IMR-90 (cell line): ENCODE results near the gene ANAPC7. TPM values are rescaled to one million over a fixed set of nuclear protein-coding genes. Genes with fewer than 3 reads are reported as not detected.

ENCODE experiments used
- ATAC-seq: fragments of 200-7000 bp; cut with Tn5 transposase; 2 replicates; pipeline ENCODE4 v1.9.1; 2020; ENCODE audit warnings: low read depth, mild to moderate bottlenecking, moderate library complexity
- BruUV-seq: library from RNA; stranded (reverse); fragments of 400-500 nt; replicated peaks from 2 replicates; lab custom pipeline; 2021; lab: Mats Ljungman, UMichigan
- CTCF ChIA-PET: fragments of 300-600 bp; formaldehyde crosslinking; extraction: SDS; loops from one replicate; lab custom pipeline; 2021; ENCODE audit warnings: antibody characterized with exemption; lab: Yijun Ruan, JAX
- POLR2A ChIA-PET: fragments of 300-600 bp; sonication (Branson Sonifier 250); formaldehyde crosslinking; loops from one replicate; lab custom pipeline; 2022; ENCODE audit warnings: antibody characterized with exemption; ENCODE audit not compliant: unreplicated experiment; lab: Charles Lee
- DNase-seq: peaks from one replicate; pipeline ENCODE4 v3.0.0; 2013
- H2AFZ ChIP-seq: replicated peaks from 2 replicates; pipeline ENCODE3; 2013; ENCODE audit warnings: low read length, mild to moderate bottlenecking; ENCODE audit not compliant: poor library complexity
- H2AK5ac ChIP-seq: 2 replicates; pipeline ENCODE4 v1.6.1; 2013; ENCODE audit warnings: low read depth, low read length, inconsistent platforms
- H2AK9ac ChIP-seq: replicated peaks from 2 replicates; pipeline ENCODE3; 2013; ENCODE audit warnings: mild to moderate bottlenecking, low read depth, low read length, moderate library complexity; ENCODE audit not compliant: poor library complexity
- H2BK120ac ChIP-seq: 2 replicates; pipeline ENCODE4 v1.6.1; 2013; ENCODE audit warnings: low read depth, low read length, inconsistent platforms
- H2BK15ac ChIP-seq: 3 replicates; pipeline ENCODE4 v1.6.1; 2013; ENCODE audit warnings: low read depth, low read length, inconsistent platforms
- H2BK20ac ChIP-seq: 2 replicates; pipeline ENCODE4 v1.6.1; 2013; ENCODE audit warnings: low read depth, mild to moderate bottlenecking, inconsistent platforms, low read length, moderate library complexity
- H2BK5ac ChIP-seq: 2 replicates; pipeline ENCODE4 v1.6.1; 2013; ENCODE audit warnings: mild to moderate bottlenecking, low read depth, low read length, inconsistent platforms; ENCODE audit not compliant: poor library complexity, severe bottlenecking
- H3K14ac ChIP-seq: replicated peaks from 2 replicates; pipeline ENCODE4 v1.6.1; 2013; ENCODE audit warnings: low read depth, low read length, inconsistent platforms
- H3K18ac ChIP-seq: 2 replicates; pipeline ENCODE4 v1.6.1; 2013; ENCODE audit warnings: low read depth, low read length, control low read depth
- H3K23ac ChIP-seq: 2 replicates; pipeline ENCODE4 v1.6.1; 2013; ENCODE audit warnings: low read depth, low read length, inconsistent platforms
- H3K27ac ChIP-seq: 2 replicates; pipeline ENCODE4 v1.5.1; 2013; ENCODE audit warnings: mild to moderate bottlenecking, control low read depth, low read length; ENCODE audit not compliant: insufficient read depth
- H3K27me3 ChIP-seq: 2 replicates; pipeline ENCODE4 v1.6.1; 2013; ENCODE audit warnings: low read length; ENCODE audit not compliant: control insufficient read depth, insufficient read depth
- H3K36me3 ChIP-seq: 2 replicates; pipeline ENCODE4 v1.6.1; 2013; ENCODE audit warnings: low read length, mixed read lengths; ENCODE audit not compliant: control insufficient read depth, insufficient read depth
- H3K4ac ChIP-seq: 2 replicates; pipeline ENCODE4 v1.6.1; 2013; ENCODE audit warnings: low read depth, low read length, inconsistent platforms
- H3K4me1 ChIP-seq: 2 replicates; pipeline ENCODE4 v1.6.1; 2013; ENCODE audit warnings: low read length, mixed read lengths; ENCODE audit not compliant: control insufficient read depth, insufficient read depth
- H3K4me2 ChIP-seq: 2 replicates; pipeline ENCODE4 v1.6.1; 2013; ENCODE audit warnings: low read depth, mild to moderate bottlenecking, control low read depth, low read length, moderate library complexity
- H3K4me3 ChIP-seq: 2 replicates; pipeline ENCODE4 v1.5.1; 2013; ENCODE audit warnings: low read depth, mild to moderate bottlenecking, control low read depth, low read length, moderate library complexity; ENCODE audit not compliant: insufficient read depth
- H3K56ac ChIP-seq: 2 replicates; pipeline ENCODE4 v1.6.1; 2013; ENCODE audit warnings: low read length, inconsistent platforms; ENCODE audit not compliant: insufficient read depth; ENCODE audit errors: extremely low read depth
- H3K79me1 ChIP-seq, 2 experiments: 2 replicates each; pipeline ENCODE4 v1.6.1; 2013; ENCODE audit warnings: low read length in 2 of 2, inconsistent platforms in 1 of 2, low read depth in 1 of 2
- H3K9ac ChIP-seq: 2 replicates; pipeline ENCODE4 v1.6.1; 2013; ENCODE audit warnings: low read depth, low read length, control low read depth
- H3K9me1 ChIP-seq: 2 replicates; pipeline ENCODE4 v1.6.1; 2013; ENCODE audit warnings: low read length, inconsistent platforms; ENCODE audit not compliant: insufficient read depth
- H3K9me3 ChIP-seq: 2 replicates; pipeline ENCODE4 v1.6.1; 2013; ENCODE audit warnings: low read length; ENCODE audit not compliant: control insufficient read depth, insufficient read depth
- H4K20me1 ChIP-seq: 2 replicates; pipeline ENCODE4 v1.6.1; 2013; ENCODE audit warnings: low read length, inconsistent platforms; ENCODE audit not compliant: insufficient read depth
- H4K5ac ChIP-seq: 2 replicates; pipeline ENCODE4 v1.6.1; 2013; ENCODE audit warnings: mild to moderate bottlenecking, low read depth, low read length, control low read depth
- H4K8ac ChIP-seq, 2 experiments: 2 replicates each; pipeline ENCODE4 v1.6.1; 2013; ENCODE audit warnings: low read depth in 2 of 2, low read length in 2 of 2, control low read depth in 1 of 2, inconsistent platforms in 1 of 2
- H4K91ac ChIP-seq: 2 replicates; pipeline ENCODE4 v1.6.1; 2013; ENCODE audit warnings: low read depth, low read length, inconsistent platforms; ENCODE audit not compliant: insufficient read depth
- CHD1 ChIP-seq: IDR thresholded peaks from 2 replicates; pipeline ENCODE4 v1.6.1; 2012; ENCODE audit warnings: low read depth, low read length, improper control_type of control experiment
- MAFK ChIP-seq: IDR thresholded peaks from 2 replicates; pipeline ENCODE4 v1.6.1; 2012; ENCODE audit warnings: low read depth, low read length, improper control_type of control experiment
- RFX5 ChIP-seq: IDR thresholded peaks from 2 replicates; pipeline ENCODE4 v1.8.0; 2012; ENCODE audit warnings: low read depth, mild to moderate bottlenecking, low read length, moderate library complexity
- SMC3 ChIP-seq: fragments of 150-350 bp; IDR thresholded peaks from 2 replicates; pipeline ENCODE4 v1.6.1; 2016; ENCODE audit warnings: low read depth, mild to moderate bottlenecking, antibody characterized with exemption, low read length, moderate library complexity
- WGBS, 2 experiments: methylation state at CpG; one replicate each; pipeline versions ENCODE4 v1.1.5 to v1.1.7; 2013; ENCODE audit warnings: missing lambda C conversion rate in 2 of 2; ENCODE audit not compliant: insufficient read length in 1 of 2; ENCODE audit errors: extremely low coverage in 2 of 2; 5-methylcytosine and 5-hydroxymethylcytosine counted together
- dilution Hi-C: fragments of 300-500 bp; cut with HindIII; formaldehyde crosslinking; loops from one replicate; pipeline ENCODE4 v1.14.3; 2018; ENCODE audit warnings: low sequenced_read_pairs; ENCODE audit not compliant: unreplicated experiment
- in situ Hi-C: fragments of 300-500 bp; cut with MboI; formaldehyde crosslinking; loops from 3 replicates; pipeline ENCODE4 v1.14.3; 2019; ENCODE audit warnings: low sequenced_read_pairs, inconsistent platforms, mixed read lengths
- intact Hi-C: fragments of 100-400 bp; cut with micrococcal nuclease; formaldehyde crosslinking; loops from 2 replicates; pipeline ENCODE4 v1.10.0; 2022
- polyA plus RNA-seq, 3 experiments: library from polyadenylated mRNA; depleted of rRNA; stranded (reverse); fragments of >200 nt; gene quantifications; 2 replicates each; pipeline ENCODE4 v1.2.3, GENCODE V29; 2012; ENCODE audit warnings: low replicate concordance in 1 of 3
- total RNA-seq: library from RNA; depleted of rRNA; stranded (reverse); fragments of >200 nt; gene quantifications from 2 replicates; pipeline ENCODE4 v1.2.3, GENCODE V29; 2012

The ANAPC7 gene
- total and polyA plus RNA-seq, 2 of the 4 experiments (the other 2 are of a cell fraction): 46.4 to 57.9 TPM

DNA sequence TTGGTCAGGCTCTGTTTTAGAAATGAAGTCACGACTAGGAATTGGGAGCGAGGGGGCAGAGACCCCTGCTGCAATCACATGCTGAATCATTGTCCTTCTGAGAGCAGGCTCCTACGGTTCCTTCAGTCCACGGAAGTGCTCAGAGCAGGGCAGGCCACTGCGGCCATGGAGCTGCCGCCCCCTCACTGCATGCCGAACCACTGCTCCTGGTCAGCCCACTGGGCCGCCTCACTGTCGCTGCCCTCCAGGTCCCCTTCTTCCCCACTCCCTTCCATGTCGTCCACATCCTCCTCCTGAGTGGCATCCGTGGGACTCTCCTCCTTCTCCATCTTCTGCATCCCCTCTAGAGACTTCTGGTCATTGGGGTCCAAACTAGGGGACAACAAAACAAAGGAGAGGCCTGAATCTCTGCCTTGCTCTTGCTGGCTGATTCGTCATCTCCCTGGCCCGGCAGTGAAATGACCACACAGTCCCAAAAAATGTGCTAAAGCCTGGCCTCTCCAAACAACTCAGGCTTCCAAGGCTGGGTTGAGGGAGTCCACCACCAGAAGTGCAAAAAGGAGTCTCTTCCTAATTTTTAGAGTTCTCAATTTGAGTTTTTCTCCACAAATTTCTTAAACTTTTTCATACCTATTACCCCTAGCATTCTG, 29.4 kb downstream of the ANAPC7 start:
- Histone ChIP-seq H4K5ac (no peak overlapping the region), H2BK120ac (no peak overlapping the region), H3K4me1 (no peaks in the 10 kb centered on the region), H3K4ac (no peak overlapping the region), H2AK9ac (peak overlapping the region; percentile 34), H3K9me3 (no peaks in the 10 kb centered on the region), H4K8ac (no peak overlapping the region), H3K23ac (no peak overlapping the region), H3K14ac (no peak overlapping the region), H3K27me3 (no peaks in the 10 kb centered on the region), H3K27ac (no peak overlapping the region), H3K56ac (no peak overlapping the region), H3K9ac (no peak overlapping the region), H3K79me1 (peaks cover 13 to 18% of the 10 kb centered on the region in 2 experiments), H3K4me3 (no peak overlapping the region), H2BK15ac (no peak overlapping the region), H2BK20ac (no peak overlapping the region), H3K9me1 (no peaks in the 10 kb centered on the region; the same call in 1 of the 2 replicates), H3K4me2 (no peak overlapping the region), H2AFZ (no peak overlapping the region), H2BK5ac (no peak overlapping the region), H4K20me1 (no peaks in the 10 kb centered on the region; the same call in 1 of the 2 replicates), H3K18ac (no peak overlapping the region), H2AK5ac (no peak overlapping the region), H4K91ac (no peak overlapping the region), H3K36me3 (peaks cover 53% of the 10 kb centered on the region)
- DNase-seq (no peak), ATAC-seq (no peak)
- intact Hi-C loops: no loop called here
- BruUV-seq: no TSS peak
- dilution Hi-C loops: no loop called here
- ChIA-PET CTCF (no interaction called here), POLR2A (no interaction called here)
- in situ Hi-C loops: no loop called here
- TF ChIP-seq MAFK (no peak), RFX5 (no peak), SMC3 (no peak), CHD1 (no peak)
- 100% methylated on average over 5 of the region's 13 CpGs; no CpG with 5 or more reads in 1 of the 2 experiments for WGBS, 2 experiments
